Colonic mucosa (tissue), 4 donors: Measurements from ENCODE around the gene MAS1L. TPM values are rescaled to one million over a fixed set of nuclear protein-coding genes. Genes with fewer than 3 reads are reported as not detected.

Experiments
- DNase-seq: peaks from one replicate; pipeline ENCODE4 v3.0.0-alpha.2; 2020
- H3K27ac ChIP-seq: fragments of 200-600 bp; one replicate; pipeline ENCODE4 v1.8.0; 2021
- H3K27me3 ChIP-seq: fragments of 200-600 bp; one replicate; pipeline ENCODE4 v1.8.0; 2021
- H3K36me3 ChIP-seq: fragments of 200-600 bp; one replicate; pipeline ENCODE4 v1.8.0; 2021
- H3K4me1 ChIP-seq: fragments of 200-600 bp; one replicate; pipeline ENCODE4 v1.8.0; 2021; ENCODE audit warnings: mild to moderate bottlenecking
- H3K4me3 ChIP-seq: fragments of 200-600 bp; one replicate; pipeline ENCODE4 v1.8.0; 2021
- H3K9ac ChIP-seq, 2 donors: one replicate each; pipeline ENCODE4 v1.7.0; 2013; ENCODE audit warnings: control low read depth in 2 of 2, low read depth in 2 of 2, low read length in 2 of 2
- H3K9me3 ChIP-seq: fragments of 200-600 bp; one replicate; pipeline ENCODE4 v1.8.0; 2021
- intact Hi-C: fragments of 100-400 bp; cut with DNase I; formaldehyde crosslinking; loops from one replicate; pipeline ENCODE4 v1.14.1; 2022
- total RNA-seq, 2 donors: library from RNA; stranded (reverse); fragmentation: NEBNext Ultra II Directional in 1 of 2; extraction: Animal tissue kit (Norgen Biotek cat#: 25700) in 1 of 2; gene quantifications; one replicate each; pipeline ENCODE4 v1.2.1, GENCODE V29; 2021
- TF ChIP-seq, protein P1 (sequence below): fragments of 200-600 bp; IDR thresholded peaks from one replicate; pipeline ENCODE4 v1.8.0; 2022; ENCODE audit warnings: antibody characterized with exemption, mild to moderate bottlenecking
- donor health status: healthy.
- donor health status: DM: no; HTN: no; CAD: no.
- donor health status: DM: no; HTN: no; CAD: no.

The MAS1L gene
- total RNA-seq, 2 donors from 2014 or later, result 0.54 TPM; not detected in 1

GRCh38 chr6:29499704-29500103, 11.9 kb upstream of the MAS1L start:
- Histone ChIP-seq H3K27me3 (no peaks in the 10 kb centered on the region), H3K27ac (no peak overlapping the region), H3K4me1 (no peaks in the 10 kb centered on the region), H3K4me3 (no peak overlapping the region), H3K9me3 (no peaks in the 10 kb centered on the region), H3K9ac (no peak overlapping the region), H3K36me3 (no peaks in the 10 kb centered on the region)
- DNase-seq, result no peak
- TF ChIP-seq, protein P1, sequence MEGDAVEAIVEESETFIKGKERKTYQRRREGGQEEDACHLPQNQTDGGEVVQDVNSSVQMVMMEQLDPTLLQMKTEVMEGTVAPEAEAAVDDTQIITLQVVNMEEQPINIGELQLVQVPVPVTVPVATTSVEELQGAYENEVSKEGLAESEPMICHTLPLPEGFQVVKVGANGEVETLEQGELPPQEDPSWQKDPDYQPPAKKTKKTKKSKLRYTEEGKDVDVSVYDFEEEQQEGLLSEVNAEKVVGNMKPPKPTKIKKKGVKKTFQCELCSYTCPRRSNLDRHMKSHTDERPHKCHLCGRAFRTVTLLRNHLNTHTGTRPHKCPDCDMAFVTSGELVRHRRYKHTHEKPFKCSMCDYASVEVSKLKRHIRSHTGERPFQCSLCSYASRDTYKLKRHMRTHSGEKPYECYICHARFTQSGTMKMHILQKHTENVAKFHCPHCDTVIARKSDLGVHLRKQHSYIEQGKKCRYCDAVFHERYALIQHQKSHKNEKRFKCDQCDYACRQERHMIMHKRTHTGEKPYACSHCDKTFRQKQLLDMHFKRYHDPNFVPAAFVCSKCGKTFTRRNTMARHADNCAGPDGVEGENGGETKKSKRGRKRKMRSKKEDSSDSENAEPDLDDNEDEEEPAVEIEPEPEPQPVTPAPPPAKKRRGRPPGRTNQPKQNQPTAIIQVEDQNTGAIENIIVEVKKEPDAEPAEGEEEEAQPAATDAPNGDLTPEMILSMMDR, result no peak
- intact Hi-C loops, result no loop called here

GRCh38 chr6:29496961-29497360, 9.2 kb upstream of the MAS1L start:
- Histone ChIP-seq H3K9me3 (no peaks in the 10 kb centered on the region), H3K4me3 (no peak overlapping the region), H3K27me3 (no peaks in the 10 kb centered on the region), H3K27ac (no peak overlapping the region), H3K9ac (no peak overlapping the region), H3K4me1 (no peaks in the 10 kb centered on the region), H3K36me3 (no peaks in the 10 kb centered on the region)
- DNase-seq, result no peak
- intact Hi-C loops, result no loop called here
- TF ChIP-seq, protein P1, result no peak

- Histone ChIP-seq H3K9ac (no peak overlapping the region), H3K27ac (no peak overlapping the region), H3K9me3 (no peaks in the 10 kb centered on the region), H3K27me3 (no peaks in the 10 kb centered on the region), H3K36me3 (no peaks in the 10 kb centered on the region), H3K4me1 (no peaks in the 10 kb centered on the region), H3K4me3 (no peak overlapping the region)
- intact Hi-C loops, result no loop called here
- TF ChIP-seq, protein P1, result no peak
- DNase-seq, result no peak
Measured at GRCh38 chr6:29495571-29495970, 7.8 kb upstream of the MAS1L start.

DNA sequence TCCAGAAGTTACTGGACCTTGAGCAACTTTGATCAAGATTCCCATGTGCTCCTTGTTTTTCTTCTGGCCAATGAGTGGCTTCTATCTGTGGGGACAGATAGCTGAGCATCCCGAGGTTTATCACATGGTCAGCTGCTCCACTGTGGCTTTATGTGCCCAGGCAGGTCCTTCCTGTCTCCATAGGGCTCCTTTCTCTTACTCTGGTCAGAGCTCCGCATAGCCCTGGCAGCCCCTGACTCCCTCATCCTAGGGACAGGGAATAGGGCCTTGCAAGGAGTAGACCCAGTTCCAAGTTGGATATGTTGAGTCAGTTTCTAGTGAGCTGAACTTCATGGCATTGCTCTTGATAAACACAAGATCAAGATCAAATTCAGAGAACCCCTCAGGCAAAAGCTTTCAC, 6.4 kb upstream of the MAS1L start:
- H3K27ac ChIP-seq, result no peak overlapping the region
- intact Hi-C loops, result no loop called here
- no peaks in the 10 kb centered on the region for H3K36me3 ChIP-seq
- H3K4me1 ChIP-seq, result no peaks in the 10 kb centered on the region
- no peaks in the 10 kb centered on the region for H3K27me3 ChIP-seq
- H3K9ac ChIP-seq, result no peak overlapping the region
- TF ChIP-seq, protein P1, result no peak
- H3K9me3 ChIP-seq, result no peaks in the 10 kb centered on the region
- no peak for DNase-seq
- H3K4me3 ChIP-seq, result no peak overlapping the region

DNA sequence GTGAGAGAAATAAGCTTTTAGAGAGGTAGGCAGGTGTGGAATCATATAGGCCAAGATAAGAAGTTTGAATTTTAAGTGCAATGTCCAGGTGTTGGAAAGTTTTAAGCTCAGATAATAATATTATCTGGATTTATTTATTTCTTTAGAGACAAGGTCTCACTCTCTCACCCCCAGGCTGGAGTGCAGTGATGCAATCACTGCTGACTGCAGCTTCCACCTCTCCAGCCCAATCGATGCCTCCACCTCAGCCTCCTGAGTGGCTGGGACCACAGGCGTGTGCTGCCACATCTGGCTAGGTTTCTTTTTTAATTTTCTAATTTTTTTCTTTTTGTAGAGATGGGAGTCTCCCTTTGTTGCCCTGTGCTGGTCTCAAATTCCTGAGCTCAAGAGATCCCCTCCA, 5.5 kb upstream of the MAS1L start:
- Histone ChIP-seq H3K27me3 (no peaks in the 10 kb centered on the region), H3K27ac (no peak overlapping the region), H3K4me3 (no peak overlapping the region), H3K9me3 (no peaks in the 10 kb centered on the region), H3K36me3 (no peaks in the 10 kb centered on the region), H3K9ac (no peak overlapping the region), H3K4me1 (no peaks in the 10 kb centered on the region)
- TF ChIP-seq, protein P1, result no peak
- DNase-seq, result no peak
- intact Hi-C loops, result no loop called here

- Histone ChIP-seq H3K27me3 (no peaks in the 10 kb centered on the region), H3K36me3 (no peaks in the 10 kb centered on the region), H3K9ac (no peak overlapping the region), H3K9me3 (no peaks in the 10 kb centered on the region), H3K27ac (no peak overlapping the region), H3K4me1 (no peaks in the 10 kb centered on the region), H3K4me3 (no peak overlapping the region)
- no peak for DNase-seq
- intact Hi-C loops, result no loop called here
- TF ChIP-seq, protein P1, result no peak
Measured at GRCh38 chr6:29491574-29491973, 3.8 kb upstream of the MAS1L start.
